Forelimb muscle (tissue), 1 donor: ENCODE results near the gene TAS1R1. TPM values are rescaled to one million over a fixed set of nuclear protein-coding genes. Genes with fewer than 3 reads are reported as not detected.
"Not testable (repeated sequence)": the region's sequence is repeated elsewhere in the genome, so short reads cannot be mapped to it uniquely, and the experiment has no call there.

Source experiments
- DNase-seq: peaks from one replicate; pipeline ENCODE4 v3.0.0-alpha.2; 2013; ENCODE audit warnings: low read depth
- polyA plus RNA-seq: library from polyadenylated mRNA; unstranded; fragments of 120-200 nt; gene quantifications from one replicate; pipeline ENCODE4 v1.2.1, GENCODE V29; 2013; ENCODE audit not compliant: insufficient read length

The TAS1R1 gene
- polyA plus RNA-seq, 1 donor, result 5.5 TPM

- no peak for DNase-seq
Measured at GRCh38 chr1:6588893-6589520, 33.9 kb downstream of the TAS1R1 start.

GRCh38 chr1:6590046-6590445 lies 34.9 kb downstream of the TAS1R1 start:
- no peak for DNase-seq

GRCh38 chr1:6591222-6591621 lies 36.1 kb downstream of the TAS1R1 start:
- no peak for DNase-seq

GRCh38 chr1:6591644-6592043 lies 36.5 kb downstream of the TAS1R1 start:
- DNase-seq, result no peak

GRCh38 chr1:6592441-6592840 lies 37.3 kb downstream of the TAS1R1 start:
- DNase-seq, result no peak

- no peak for DNase-seq
Measured at GRCh38 chr1:6592865-6593593, 37.9 kb downstream of the TAS1R1 start.

GRCh38 chr1:6593810-6594209 lies 38.7 kb downstream of the TAS1R1 start:
- DNase-seq, result no peak

- no peak for DNase-seq
Measured at GRCh38 chr1:6594977-6595740, 40.1 kb downstream of the TAS1R1 start.

- DNase-seq, result no peak
Measured at GRCh38 chr1:6596351-6596750, 41.2 kb downstream of the TAS1R1 start.

- DNase-seq, result no peak
Measured at GRCh38 chr1:6596886-6597776, 42.0 kb downstream of the TAS1R1 start.

GRCh38 chr1:6597777-6598131 lies 42.6 kb downstream of the TAS1R1 start:
- DNase-seq, result no peak

GRCh38 chr1:6599141-6599975 lies 44.3 kb downstream of the TAS1R1 start:
- no peak for DNase-seq

GRCh38 chr1:6599991-6600390 lies 44.9 kb downstream of the TAS1R1 start:
- DNase-seq, result not testable (repeated sequence)

GRCh38 chr1:6600410-6601048 lies 45.4 kb downstream of the TAS1R1 start:
- DNase-seq, result no peak

- peak; percentile 35 for DNase-seq
Measured at GRCh38 chr1:6601049-6601922, 46.2 kb downstream of the TAS1R1 start.

- no peak for DNase-seq
Measured at GRCh38 chr1:6601923-6602668, 47.0 kb downstream of the TAS1R1 start.

- peak; percentile 62 for DNase-seq
Measured at GRCh38 chr1:6602669-6603237, 47.6 kb downstream of the TAS1R1 start, which contains the start of gene KLHL21. Gene KLHL21, minus strand, starts transcription at chr1:6602869. Its CDS starts 52 bp downstream, at chr1:6602817.
